K562 (cell line): ENCODE results near the gene HECA. TPM values are rescaled to one million over a fixed set of nuclear protein-coding genes. Genes with fewer than 3 reads are reported as not detected.

ENCODE experiments used
- ATAC-seq: fragments of 200-7000 bp; cut with Tn5 transposase; 3 replicates; pipeline ENCODE4 v1.9.1; 2020; ENCODE audit warnings: moderate library complexity
- BruUV-seq: library from RNA; stranded (reverse); fragments of 400-500 nt; replicated peaks from 2 replicates; lab custom pipeline; 2021; lab: Mats Ljungman, UMichigan
- CTCF ChIA-PET: fragments of 300-600 bp; formaldehyde crosslinking; extraction: SDS; loops from one replicate; lab custom pipeline; 2021; ENCODE audit warnings: low intra/inter-chr PET ratio; lab: Yijun Ruan, JAX
- POLR2A ChIA-PET: fragments of 300-600, 350-650 bp; sonication (Branson Sonifier 250); formaldehyde crosslinking; extraction: SDS; loops from one replicate; lab custom pipeline; 2021; ENCODE audit warnings: antibody characterized with exemption, inconsistent platforms; lab: Yijun Ruan, JAX
- DNase-seq, 4 experiments: peaks; one replicate each; pipeline versions ENCODE4 v3.0.0 to v3.0.0-alpha.2; 2011 to 2018; ENCODE audit warnings: low spot score in 3 of 4, mixed read lengths in 3 of 4; ENCODE audit errors: extremely low read depth in 1 of 4
- FAIRE-seq: peaks from 2 replicates; lab custom pipeline; 2011; peaks lifted over from hg19 to GRCh38; lab: Jason Lieb, UNC
- H2AFZ ChIP-seq: 2 replicates; pipeline ENCODE4 v1.6.0; 2011; ENCODE audit warnings: low read depth, low read length, control low read depth, inconsistent platforms
- H3K27ac ChIP-seq: fragments of 200-600 bp; 3 replicates; pipeline ENCODE4 v1.8.0; 2011; ENCODE audit warnings: low read depth, mild to moderate bottlenecking, control low read depth, inconsistent platforms, low read length, moderate library complexity, mixed read lengths; ENCODE audit errors: extremely low read depth
- H3K27me3 ChIP-seq, 2 experiments: fragments of 300-600 bp in 1 of 2; 2 replicates in 1 of 2; 3 replicates in 1 of 2; pipeline versions ENCODE4 v1.6.0 to v1.8.0; 2011; ENCODE audit warnings: inconsistent platforms in 2 of 2, low read length in 2 of 2, mild to moderate bottlenecking in 1 of 2, mixed read lengths in 1 of 2, moderate library complexity in 1 of 2; ENCODE audit not compliant: control insufficient read depth in 2 of 2, insufficient read depth in 2 of 2
- H3K36me3 ChIP-seq: fragments of 300-600 bp; 3 replicates; pipeline ENCODE4 v1.8.0; 2011; ENCODE audit warnings: mild to moderate bottlenecking, low read length, inconsistent platforms; ENCODE audit not compliant: control insufficient read depth, insufficient read depth
- H3K4me1 ChIP-seq, 2 experiments: fragments of 200-600 bp in 1 of 2; replicated peaks in 1 of 2; 2 replicates in 1 of 2; 3 replicates in 1 of 2; pipeline versions ENCODE4 v1.5.1 to v1.8.0; 2011; ENCODE audit warnings: inconsistent platforms in 2 of 2, low read length in 2 of 2, mild to moderate bottlenecking in 1 of 2, mixed read lengths in 1 of 2, moderate library complexity in 1 of 2; ENCODE audit not compliant: control insufficient read depth in 2 of 2, insufficient read depth in 2 of 2
- H3K4me2 ChIP-seq: 2 replicates; pipeline ENCODE4 v1.6.1; 2011; ENCODE audit warnings: low read length, control low read depth, inconsistent platforms, mixed read lengths; ENCODE audit not compliant: insufficient read depth
- H3K4me3 ChIP-seq: fragments of 200-600 bp; sonication (generic), shearing (Covaris generic); 2 replicates; pipeline ENCODE4 v1.5.1; 2016; ENCODE audit warnings: control low read depth, inconsistent platforms
- H3K79me2 ChIP-seq: fragments of 200-600 bp; 3 replicates; pipeline ENCODE4 v1.8.0; 2011; ENCODE audit warnings: low read length, inconsistent platforms; ENCODE audit not compliant: control insufficient read depth, insufficient read depth
- H3K9ac ChIP-seq, 2 experiments: 2 replicates each; pipeline versions ENCODE4 v1.6.0 to v1.6.1; 2011; ENCODE audit warnings: low read depth in 2 of 2, low read length in 2 of 2, control low read depth in 1 of 2, inconsistent platforms in 1 of 2, mild to moderate bottlenecking in 1 of 2, mixed read lengths in 1 of 2; ENCODE audit not compliant: insufficient read depth in 1 of 2
- H3K9me1 ChIP-seq: one replicate; pipeline ENCODE4 v1.6.0; 2011; ENCODE audit warnings: inconsistent platforms, mild to moderate bottlenecking, low read length, moderate library complexity; ENCODE audit not compliant: control insufficient read depth, insufficient read depth
- H3K9me3 ChIP-seq: replicated peaks from 2 replicates; pipeline ENCODE4 v1.5.1; 2011; ENCODE audit warnings: low read depth, low read length, inconsistent platforms; ENCODE audit not compliant: control insufficient read depth, insufficient read depth
- H4K20me1 ChIP-seq: replicated peaks from 2 replicates; pipeline ENCODE4 v1.6.1; 2011; ENCODE audit warnings: low read length, inconsistent platforms, mixed read lengths; ENCODE audit not compliant: control insufficient read depth, insufficient read depth
- HMG20A ChIP-seq: fragments of 450-650 bp; formaldehyde crosslinking; conservative IDR thresholded peaks from 2 replicates; pipeline ENCODE4 v1.4.0; 2020; ENCODE audit warnings: mild to moderate bottlenecking, mixed read lengths
- RBFOX2 ChIP-seq: fragments of 200-400 bp; formaldehyde crosslinking; IDR thresholded peaks from 2 replicates; pipeline ENCODE4 v1.6.1; 2017; ENCODE audit warnings: low read depth, mild to moderate bottlenecking, low read length, moderate library complexity
- SMARCB1 ChIP-seq: IDR thresholded peaks from 2 replicates; pipeline ENCODE4 v1.6.1; 2011; ENCODE audit warnings: improper control_type of control experiment, low read depth; ENCODE audit not compliant: insufficient read length
- SRF ChIP-seq, 2 experiments: fragments of 250-450, 450-650 bp in 1 of 2; sonication (Bioruptor Pico) in 1 of 2; sonication (generic) in 1 of 2; formaldehyde crosslinking; IDR thresholded peaks; 2 replicates each; pipeline versions ENCODE4 v1.5.0 to v1.5.1; 2020 to 2022; ENCODE audit warnings: mild to moderate bottlenecking in 1 of 2, missing genetic modification reagents in 1 of 2
- ZKSCAN3 ChIP-seq: fragments of 250-450 bp; sonication (Bioruptor Pico); IDR thresholded peaks from 2 replicates; pipeline ENCODE4 v1.4.0; 2020
- ZNF124 ChIP-seq: sonication (generic); formaldehyde crosslinking; IDR thresholded peaks from 2 replicates; pipeline ENCODE4 v1.8.1; 2022; ENCODE audit warnings: missing genetic modification reagents
- ZNF785 ChIP-seq: fragments of 250-450 bp; sonication (Bioruptor Pico); IDR thresholded peaks from 2 replicates; pipeline ENCODE4 v1.4.0; 2020; ENCODE audit warnings: mild to moderate bottlenecking
- WGBS: fragments of 100-300 bp; shearing (Covaris generic); methylation state at CpG from one replicate; pipeline ENCODE4 v1.1.6; 2016; ENCODE audit warnings: low coverage, mixed read lengths; ENCODE audit not compliant: insufficient coverage; ENCODE audit errors: missing lambda C conversion rate; 5-methylcytosine and 5-hydroxymethylcytosine counted together
- in situ Hi-C: fragments of 300-500 bp; cut with MboI; formaldehyde crosslinking; loops from 4 replicates; pipeline ENCODE4 v1.15.0; 2018; ENCODE audit warnings: inconsistent platforms, mixed read lengths
- intact Hi-C: fragments of 100-400 bp; cut with micrococcal nuclease; formaldehyde crosslinking; loops from 2 replicates; pipeline ENCODE4 v1.14.2; 2022
- polyA plus RNA-seq, 8 experiments: library from polyadenylated mRNA; depleted of rRNA in 4 of 8; stranded (reverse) in 5 of 8; unstranded in 3 of 8; fragments of >200 nt; fragmentation: Nextera tagmentation in 2 of 8; fragmentation: Illumina TruSeq in 1 of 8; extraction: Ambion mirVana in 2 of 8; extraction: Trizol in 1 of 8; gene quantifications; 2 replicates each; pipeline versions ENCODE4 v1.2.1 to v1.2.3, GENCODE V29; 2011 to 2014; ENCODE audit warnings: inconsistent platforms in 1 of 8, missing spikeins in 1 of 8
- total RNA-seq, 7 experiments: library from RNA; depleted of rRNA in 6 of 7; stranded (reverse); fragments of >200 nt in 6 of 7; fragmentation: Illumina TruSeq in 2 of 7; extraction: Trizol in 2 of 7; gene quantifications; 2 replicates each; pipeline versions ENCODE4 v1.2.1 to v1.2.3, GENCODE V29; 2011 to 2021; ENCODE audit warnings: low replicate concordance in 1 of 7
- TF ChIP-seq, protein P1 (sequence below), 2 experiments: fragments of 450-650 bp in 1 of 2; sonication (generic) in 1 of 2; formaldehyde crosslinking in 1 of 2; IDR thresholded peaks in 1 of 2; conservative IDR thresholded peaks in 1 of 2; 2 replicates each; pipeline versions ENCODE4 v1.6.1 to v1.8.1; 2016 to 2023; ENCODE audit warnings: mild to moderate bottlenecking in 2 of 2, moderate library complexity in 2 of 2, inconsistent platforms in 1 of 2, missing genetic modification reagents in 1 of 2
- TF ChIP-seq, protein P2 (sequence below): fragments of 450-650 bp; IDR thresholded peaks from 2 replicates; pipeline ENCODE4 v1.6.1; 2016; ENCODE audit warnings: low read depth

HECA gene
- total and polyA plus RNA-seq, 9 of the 15 experiments (the other 6 are each of a cell fraction or from before 2014, with no cell fraction given): 0.31 to 2.3 (median 1.1) TPM

DNA sequence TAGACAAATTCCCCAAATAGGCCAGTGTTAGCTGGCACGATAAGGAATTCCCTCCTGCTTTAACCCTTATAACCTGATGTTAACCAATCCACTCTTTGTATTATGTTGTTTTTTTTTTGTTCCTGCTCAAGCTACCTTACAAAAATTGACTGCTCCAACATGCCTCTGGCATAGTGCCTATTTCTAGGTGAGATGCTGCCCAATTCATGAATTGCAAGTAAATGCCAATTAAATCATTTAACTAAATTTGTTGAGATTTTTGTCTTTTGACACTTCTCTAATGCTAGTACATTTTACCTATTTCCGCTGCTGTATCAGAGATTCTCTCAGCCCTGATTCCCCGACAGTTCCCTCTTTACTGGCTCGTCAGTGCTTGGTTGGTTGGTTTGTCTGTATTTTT, 66.5 kb downstream of the HECA start (continued):
- TF ChIP-seq, protein P1, sequence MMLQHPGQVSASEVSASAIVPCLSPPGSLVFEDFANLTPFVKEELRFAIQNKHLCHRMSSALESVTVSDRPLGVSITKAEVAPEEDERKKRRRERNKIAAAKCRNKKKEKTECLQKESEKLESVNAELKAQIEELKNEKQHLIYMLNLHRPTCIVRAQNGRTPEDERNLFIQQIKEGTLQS (IDR thresholded peaks at IDR 0.05): no peak
- TF ChIP-seq, protein P1 (CRISPR knock-in tag; conservative IDR thresholded peaks at IDR 0.05): no peak
- TF ChIP-seq SRF (CRISPR knock-in tag; IDR thresholded peaks at IDR 0.05): no peak
- no peak for TF ChIP-seq ZNF785

DNA sequence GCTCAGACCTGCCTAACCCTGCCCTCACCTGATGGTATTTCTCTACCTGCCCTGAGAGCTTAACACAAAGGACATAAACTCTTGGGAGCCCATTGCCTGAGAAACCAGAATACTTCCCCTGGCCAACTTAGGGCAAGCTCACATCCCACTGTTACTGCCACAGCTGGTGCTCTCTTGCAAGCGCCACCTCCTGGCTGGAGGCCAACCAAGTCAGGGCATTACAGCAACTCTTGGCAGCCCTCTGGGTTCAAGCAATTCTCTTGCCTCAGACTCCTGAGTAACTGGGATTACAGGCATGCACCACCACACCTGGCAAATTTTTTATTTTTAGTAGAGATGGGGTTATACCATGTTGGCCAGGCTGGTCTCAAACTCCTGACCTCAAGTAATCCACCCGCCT, 70.1 kb downstream of the HECA start:
- CTCF ChIA-PET: no interaction called here
- no TSS peak for BruUV-seq
- Histone ChIP-seq H3K9me1 (no peaks in the 10 kb centered on the region), H3K27ac (no peak overlapping the region), H3K4me2 (no peak overlapping the region), H2AFZ (no peak overlapping the region), H3K4me1 (no peaks in the 10 kb centered on the region), H3K27me3 (no peaks in the 10 kb centered on the region), H3K36me3 (no peaks in the 10 kb centered on the region), H3K9ac (no peak overlapping the region), H3K79me2 (no peaks in the 10 kb centered on the region), H3K9me3 (no peaks in the 10 kb centered on the region; the same call in 1 of the 2 replicates), H4K20me1 (no peaks in the 10 kb centered on the region), H3K4me3 (no peak overlapping the region)
- no peak for ATAC-seq
- 0% methylated on average over 2 of the region's 2 CpGs for WGBS
- in situ Hi-C loops (no loop called here), intact Hi-C loops (no loop called here)
- POLR2A ChIA-PET: interaction anchor here (0.6 to 1.4 kb wide), 2 partner anchors 17 to 620 kb away, joined by 3 to 4 read pairs; no protein-coding TSS in a partner anchor
- no peak for FAIRE-seq
- DNase-seq: no peak
- no peak for TF ChIP-seq RBFOX2
- TF ChIP-seq SMARCB1: no peak
- TF ChIP-seq ZNF124 (CRISPR knock-in tag): no peak
- TF ChIP-seq ZKSCAN3: no peak
- TF ChIP-seq HMG20A (CRISPR knock-in tag): no peak
- TF ChIP-seq, protein P2, sequence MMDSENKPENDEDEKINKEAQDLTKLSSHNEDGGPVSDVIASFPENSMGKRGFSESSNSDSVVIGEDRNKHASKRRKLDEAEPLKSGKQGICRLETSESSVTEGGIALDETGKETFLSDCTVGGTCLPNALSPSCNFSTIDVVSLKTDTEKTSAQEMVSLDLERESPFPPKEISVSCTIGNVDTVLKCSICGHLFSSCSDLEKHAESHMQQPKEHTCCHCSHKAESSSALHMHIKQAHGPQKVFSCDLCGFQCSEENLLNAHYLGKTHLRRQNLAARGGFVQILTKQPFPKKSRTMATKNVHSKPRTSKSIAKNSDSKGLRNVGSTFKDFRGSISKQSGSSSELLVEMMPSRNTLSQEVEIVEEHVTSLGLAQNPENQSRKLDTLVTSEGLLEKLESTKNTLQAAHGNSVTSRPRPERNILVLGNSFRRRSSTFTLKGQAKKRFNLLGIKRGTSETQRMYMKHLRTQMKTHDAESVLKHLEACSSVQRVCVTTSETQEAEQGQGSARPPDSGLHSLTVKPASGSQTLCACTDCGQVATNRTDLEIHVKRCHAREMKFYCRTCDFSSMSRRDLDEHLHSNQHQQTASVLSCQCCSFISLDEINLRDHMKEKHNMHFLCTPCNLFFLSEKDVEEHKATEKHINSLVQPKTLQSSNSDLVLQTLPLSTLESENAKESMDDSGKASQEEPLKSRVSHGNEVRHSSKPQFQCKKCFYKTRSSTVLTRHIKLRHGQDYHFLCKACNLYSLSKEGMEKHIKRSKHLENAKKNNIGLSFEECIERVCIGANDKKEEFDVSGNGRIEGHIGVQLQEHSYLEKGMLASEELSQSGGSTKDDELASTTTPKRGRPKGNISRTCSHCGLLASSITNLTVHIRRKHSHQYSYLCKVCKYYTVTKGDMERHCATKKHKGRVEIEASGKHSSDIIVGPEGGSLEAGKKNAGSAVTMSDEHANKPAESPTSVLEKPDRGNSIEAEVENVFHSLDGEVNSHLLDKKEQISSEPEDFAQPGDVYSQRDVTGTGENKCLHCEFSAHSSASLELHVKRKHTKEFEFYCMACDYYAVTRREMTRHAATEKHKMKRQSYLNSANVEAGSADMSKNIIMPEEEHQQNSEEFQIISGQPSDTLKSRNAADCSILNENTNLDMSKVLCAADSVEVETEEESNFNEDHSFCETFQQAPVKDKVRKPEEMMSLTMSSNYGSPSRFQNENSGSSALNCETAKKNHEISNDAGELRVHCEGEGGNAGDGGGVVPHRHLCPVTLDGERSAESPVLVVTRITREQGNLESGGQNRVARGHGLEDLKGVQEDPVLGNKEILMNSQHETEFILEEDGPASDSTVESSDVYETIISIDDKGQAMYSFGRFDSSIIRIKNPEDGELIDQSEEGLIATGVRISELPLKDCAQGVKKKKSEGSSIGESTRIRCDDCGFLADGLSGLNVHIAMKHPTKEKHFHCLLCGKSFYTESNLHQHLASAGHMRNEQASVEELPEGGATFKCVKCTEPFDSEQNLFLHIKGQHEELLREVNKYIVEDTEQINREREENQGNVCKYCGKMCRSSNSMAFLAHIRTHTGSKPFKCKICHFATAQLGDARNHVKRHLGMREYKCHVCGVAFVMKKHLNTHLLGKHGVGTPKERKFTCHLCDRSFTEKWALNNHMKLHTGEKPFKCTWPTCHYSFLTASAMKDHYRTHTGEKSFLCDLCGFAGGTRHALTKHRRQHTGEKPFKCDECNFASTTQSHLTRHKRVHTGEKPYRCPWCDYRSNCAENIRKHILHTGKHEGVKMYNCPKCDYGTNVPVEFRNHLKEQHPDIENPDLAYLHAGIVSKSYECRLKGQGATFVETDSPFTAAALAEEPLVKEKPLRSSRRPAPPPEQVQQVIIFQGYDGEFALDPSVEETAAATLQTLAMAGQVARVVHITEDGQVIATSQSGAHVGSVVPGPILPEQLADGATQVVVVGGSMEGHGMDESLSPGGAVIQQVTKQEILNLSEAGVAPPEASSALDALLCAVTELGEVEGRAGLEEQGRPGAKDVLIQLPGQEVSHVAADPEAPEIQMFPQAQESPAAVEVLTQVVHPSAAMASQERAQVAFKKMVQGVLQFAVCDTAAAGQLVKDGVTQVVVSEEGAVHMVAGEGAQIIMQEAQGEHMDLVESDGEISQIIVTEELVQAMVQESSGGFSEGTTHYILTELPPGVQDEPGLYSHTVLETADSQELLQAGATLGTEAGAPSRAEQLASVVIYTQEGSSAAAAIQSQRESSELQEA: no peak
